Stromal cell of bone marrow (primary cell): ENCODE data around the gene STAB1.
A peak's percentile ranks its signal among the peaks of the same experiment; 100 is the strongest.
"Not testable (repeated sequence)": the region's sequence is repeated elsewhere in the genome, so short reads cannot be mapped to it uniquely, and the experiment has no call there.

Experiments used
- DNase-seq: peaks from one replicate; pipeline ENCODE4 v3.0.0-alpha.2; 2012; ENCODE audit warnings: low read depth

STAB1 gene

DNA sequence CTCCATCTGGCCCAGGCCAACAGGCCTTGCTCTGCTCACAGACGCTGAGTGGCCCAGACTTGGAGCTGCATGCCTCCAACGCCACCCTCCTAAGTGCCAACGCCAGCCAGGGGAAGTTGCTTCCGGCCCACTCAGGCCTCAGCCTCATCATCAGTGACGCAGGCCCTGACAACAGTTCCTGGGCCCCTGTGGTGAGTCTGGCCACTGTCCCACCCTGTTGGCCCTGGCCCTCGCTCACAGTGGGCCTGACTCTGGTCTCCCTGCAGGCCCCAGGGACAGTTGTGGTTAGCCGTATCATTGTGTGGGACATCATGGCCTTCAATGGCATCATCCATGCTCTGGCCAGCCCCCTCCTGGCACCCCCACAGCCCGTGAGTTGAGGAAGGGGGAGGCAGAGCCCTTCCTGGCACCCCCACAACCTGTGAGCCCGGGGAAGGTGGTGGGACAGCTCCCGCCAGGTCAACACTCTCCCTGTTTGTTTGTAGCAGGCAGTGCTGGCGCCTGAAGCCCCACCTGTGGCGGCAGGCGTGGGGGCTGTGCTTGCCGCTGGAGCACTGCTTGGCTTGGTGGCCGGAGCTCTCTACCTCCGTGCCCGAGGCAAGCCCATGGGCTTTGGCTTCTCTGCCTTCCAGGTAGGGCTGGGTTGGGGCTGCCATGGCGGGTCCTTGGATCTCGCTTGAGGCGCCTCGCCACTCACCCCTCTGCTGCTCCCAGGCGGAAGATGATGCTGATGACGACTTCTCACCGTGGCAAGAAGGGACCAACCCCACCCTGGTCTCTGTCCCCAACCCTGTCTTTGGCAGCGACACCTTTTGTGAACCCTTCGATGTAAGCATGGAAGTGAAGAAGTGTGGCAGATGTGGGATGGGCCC lies 28.5 kb downstream of the STAB1 start:
- no peak for DNase-seq

DNA sequence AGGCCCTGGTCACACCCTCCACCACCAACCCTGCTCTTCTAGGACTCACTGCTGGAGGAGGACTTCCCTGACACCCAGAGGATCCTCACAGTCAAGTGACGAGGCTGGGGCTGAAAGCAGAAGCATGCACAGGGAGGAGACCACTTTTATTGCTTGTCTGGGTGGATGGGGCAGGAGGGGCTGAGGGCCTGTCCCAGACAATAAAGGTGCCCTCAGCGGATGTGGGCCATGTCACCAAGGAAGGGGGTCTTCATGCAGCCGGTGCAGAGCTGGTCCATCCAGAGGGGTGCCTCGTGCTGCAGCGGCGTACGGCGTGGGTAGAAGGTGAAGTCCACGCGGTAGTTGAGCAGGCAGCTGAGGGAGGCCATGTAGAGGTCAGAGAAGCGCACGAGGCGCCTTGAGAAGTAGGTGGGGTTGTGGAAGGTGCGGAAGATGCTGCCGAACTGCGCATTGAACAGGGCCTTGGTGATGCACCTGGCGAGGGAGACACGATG lies 29.2 kb downstream of the STAB1 start:
- no peak for DNase-seq

DNA sequence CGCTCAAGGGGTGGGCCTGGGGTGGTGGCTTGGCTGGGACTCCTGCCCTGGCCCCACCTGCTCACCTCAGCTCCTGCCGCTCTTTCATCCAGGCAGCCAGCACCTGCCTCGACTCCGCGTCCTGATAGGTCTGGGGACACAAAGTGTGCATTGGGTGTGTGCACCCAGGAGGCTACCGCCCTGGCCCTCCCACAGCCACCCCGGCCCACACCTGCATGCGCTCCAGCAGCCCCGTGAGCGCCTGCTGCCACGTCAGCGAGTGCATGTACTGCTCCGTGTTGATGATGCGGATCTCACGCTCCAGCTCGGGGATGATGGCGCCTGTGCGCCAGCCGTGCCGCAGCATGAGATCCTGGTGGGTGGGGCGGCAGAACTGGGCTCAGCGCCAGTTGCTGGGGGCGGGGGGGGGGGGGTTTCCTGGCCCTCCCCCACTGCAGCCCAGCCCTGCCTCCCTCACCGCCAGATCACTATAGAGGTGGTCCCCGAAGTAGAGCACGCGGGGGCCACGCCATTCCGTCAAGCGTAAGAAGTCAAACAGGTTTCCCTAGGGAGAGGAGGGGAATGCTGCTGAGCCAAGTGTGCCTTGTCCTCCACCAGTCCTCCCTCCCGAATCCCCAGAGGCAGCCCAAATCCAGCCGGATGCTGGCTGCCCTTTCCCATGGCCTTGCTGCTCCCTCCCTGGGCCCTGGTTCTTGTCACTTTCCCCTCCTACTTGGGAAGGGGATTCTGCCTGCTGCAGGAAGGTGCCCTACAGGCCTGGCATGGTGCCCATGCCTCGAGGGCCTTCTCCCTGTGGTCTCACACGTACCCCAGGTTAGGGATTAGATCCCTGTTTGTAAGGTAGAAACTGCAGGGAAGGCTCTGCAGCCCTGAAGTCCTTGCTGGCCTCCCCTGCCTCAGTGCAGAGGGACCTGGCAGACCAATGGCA lies 29.9 kb downstream of the STAB1 start:
- no peak for DNase-seq

DNA sequence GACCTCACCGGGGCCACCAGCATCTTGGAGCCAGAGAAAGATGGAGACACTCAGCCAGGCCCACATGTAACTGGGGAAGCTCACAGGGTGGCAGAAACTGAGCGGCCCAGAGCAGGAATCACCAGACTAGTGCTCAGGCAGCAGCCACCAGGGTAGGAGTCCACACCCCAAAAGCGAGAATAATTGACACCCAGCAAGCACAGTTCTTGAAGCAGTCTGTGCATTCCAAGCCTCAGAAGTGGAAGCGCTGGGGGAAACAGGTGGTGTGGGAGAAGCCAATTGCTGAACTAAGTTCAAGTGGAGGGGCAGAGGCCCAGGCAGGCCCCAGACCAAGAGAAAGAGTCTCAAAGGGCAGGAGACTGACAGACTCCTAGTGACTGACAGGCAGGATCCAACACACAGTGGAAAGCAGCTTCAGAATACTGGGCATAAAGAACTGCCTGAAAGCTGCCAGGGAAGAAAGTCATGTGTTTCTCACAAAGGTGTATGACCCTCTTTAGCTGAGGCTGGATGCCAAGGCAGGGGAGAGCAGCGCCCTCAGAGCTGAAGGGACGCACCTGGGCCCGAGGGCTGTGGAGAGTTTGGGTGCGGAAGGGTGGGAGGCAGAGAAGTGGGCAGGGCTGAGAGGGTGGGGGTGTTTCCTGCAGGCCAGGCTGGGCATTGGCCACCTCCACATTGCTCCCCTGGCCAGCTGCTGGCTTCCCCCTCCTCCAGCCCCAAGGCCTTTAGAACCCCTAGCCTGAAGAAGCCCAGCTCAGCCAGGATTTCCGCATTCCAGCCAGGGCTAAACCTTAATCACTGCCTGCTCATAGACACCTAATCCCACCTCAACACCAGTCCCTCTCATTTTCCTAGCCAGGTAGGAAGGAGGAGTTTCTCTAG lies 30.8 kb downstream of the STAB1 start:
- no peak for DNase-seq

DNA sequence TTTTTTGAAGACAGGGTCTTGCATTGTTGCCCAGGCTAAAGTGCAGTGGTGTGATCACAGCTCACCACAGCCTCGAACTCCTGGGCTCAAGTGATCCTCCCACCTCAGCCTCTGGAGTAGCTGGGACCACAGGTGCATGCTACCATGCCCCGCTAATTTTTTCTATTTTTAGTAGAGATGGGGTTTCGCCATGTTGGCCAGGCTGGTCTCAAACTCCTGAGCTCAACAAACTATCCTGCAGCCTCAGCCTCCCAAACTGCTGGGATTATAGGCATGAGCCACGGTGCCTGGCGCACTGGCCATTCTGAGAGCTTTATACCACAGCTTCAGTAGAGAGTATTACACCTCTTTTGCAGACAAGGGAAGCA lies 31.5 kb downstream of the STAB1 start:
- not testable (repeated sequence) for DNase-seq

DNA sequence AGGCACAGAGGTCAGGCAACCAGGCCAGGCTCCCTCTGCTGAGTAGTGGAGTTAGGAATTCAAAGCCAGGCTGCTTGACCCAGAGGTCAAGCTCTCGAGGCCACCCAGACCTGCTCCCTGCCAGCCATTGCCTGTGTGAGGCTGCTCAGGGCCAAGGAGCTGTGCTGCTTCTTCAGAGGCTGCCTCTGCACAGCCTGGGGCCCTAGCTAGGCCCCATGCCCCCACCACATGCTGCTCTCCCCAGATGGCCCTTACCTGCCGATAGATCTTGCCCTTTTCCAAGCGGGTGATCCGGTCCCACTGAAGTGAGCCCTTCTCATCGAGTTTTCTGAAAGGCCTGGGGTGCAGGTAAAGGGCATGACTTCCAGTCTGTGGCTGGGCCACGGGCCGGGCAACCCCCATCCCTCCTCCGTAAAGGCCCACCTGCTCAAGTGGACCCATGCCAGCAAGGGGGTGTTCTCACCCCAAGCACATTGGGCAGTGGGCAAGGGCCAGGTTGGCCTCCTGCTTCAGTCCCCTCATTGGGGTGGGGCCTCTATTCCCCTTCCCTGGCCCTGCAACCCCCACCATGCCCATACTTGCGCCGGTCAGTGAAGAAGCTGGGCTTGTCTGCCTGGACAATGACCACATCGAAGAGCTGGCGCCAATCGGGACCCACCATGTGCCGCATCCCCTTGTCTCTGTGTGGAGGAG lies 32.0 kb downstream of the STAB1 start:
- DNase-seq: no peak

DNA sequence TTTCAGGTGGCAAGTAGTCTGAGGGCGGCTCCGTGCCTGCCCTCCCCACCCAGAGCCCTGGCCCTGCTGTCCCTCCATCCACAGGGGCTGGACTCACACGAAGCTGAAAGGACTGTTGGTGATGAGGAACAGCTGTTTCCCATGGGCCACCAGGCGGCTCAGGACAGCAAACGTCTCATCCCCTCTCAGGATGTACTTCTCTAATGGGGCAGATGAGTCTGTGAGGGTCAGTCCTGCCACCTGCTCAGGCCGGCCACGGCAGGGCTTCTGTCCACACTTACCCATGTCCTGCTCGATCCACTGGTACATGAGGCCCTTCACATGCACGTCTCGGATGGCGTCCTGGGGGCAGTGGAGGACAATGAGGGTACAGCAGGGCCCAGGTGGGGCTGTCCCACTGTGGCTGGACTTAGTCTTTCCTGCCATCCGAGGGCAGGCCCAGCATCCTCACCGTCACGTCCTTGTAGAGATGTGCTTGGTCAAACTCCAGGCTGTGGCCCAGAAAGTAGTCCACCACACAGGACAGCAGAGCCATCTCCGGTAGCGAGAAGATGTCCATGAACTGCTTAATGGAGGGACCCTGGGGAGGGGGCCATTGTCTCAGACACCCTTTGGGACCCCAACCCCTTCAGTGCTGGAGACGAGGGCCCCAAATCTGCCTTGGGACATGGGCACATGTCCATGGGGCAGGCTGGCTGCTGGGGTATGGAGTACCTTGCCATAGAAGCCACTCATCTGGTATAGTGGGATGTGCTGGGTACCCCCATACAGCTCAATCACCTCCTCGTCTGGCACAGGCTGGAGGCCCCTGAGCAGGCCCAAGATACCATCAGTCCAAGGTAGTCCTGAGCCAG lies 32.8 kb downstream of the STAB1 start:
- DNase-seq: no peak

DNA sequence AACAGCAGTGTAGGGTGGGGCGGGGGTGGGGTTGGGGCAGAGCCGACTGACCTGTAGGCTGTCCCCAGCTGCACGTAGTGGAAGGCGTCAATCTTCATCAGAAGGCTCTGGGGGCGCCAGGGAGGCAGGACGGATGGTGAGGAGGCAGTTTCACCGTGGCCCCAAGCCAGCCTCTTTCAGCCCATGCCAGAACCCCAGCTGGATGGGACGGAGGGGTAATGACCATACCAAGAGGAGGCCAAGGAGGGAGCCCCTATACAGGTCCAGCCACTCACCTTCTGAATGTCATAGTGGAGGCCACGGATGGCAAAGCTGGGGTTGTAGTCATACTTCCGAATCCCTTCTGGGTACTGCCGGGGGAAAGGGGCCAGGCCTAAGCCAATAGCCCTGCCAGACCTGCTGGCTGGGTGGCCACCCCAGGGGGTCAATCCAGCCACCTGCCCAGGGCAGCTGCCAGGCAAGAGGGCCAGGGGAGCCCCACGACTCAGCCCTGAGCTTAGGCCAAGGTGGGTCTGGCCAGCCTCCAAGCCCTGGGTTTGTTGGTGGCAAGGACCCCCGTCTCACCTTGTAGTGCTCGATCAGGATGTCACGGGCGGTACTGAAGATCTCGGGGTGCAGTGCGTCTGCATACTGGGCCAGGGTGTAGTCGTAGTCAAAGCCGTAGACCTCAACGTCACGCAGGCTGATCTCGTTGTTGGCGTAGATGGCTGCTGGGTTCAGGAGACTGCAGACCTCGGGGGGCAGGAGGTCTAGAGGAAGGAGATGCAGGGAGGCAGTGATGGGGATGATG lies 33.6 kb downstream of the STAB1 start:
- DNase-seq: no peak

DNA sequence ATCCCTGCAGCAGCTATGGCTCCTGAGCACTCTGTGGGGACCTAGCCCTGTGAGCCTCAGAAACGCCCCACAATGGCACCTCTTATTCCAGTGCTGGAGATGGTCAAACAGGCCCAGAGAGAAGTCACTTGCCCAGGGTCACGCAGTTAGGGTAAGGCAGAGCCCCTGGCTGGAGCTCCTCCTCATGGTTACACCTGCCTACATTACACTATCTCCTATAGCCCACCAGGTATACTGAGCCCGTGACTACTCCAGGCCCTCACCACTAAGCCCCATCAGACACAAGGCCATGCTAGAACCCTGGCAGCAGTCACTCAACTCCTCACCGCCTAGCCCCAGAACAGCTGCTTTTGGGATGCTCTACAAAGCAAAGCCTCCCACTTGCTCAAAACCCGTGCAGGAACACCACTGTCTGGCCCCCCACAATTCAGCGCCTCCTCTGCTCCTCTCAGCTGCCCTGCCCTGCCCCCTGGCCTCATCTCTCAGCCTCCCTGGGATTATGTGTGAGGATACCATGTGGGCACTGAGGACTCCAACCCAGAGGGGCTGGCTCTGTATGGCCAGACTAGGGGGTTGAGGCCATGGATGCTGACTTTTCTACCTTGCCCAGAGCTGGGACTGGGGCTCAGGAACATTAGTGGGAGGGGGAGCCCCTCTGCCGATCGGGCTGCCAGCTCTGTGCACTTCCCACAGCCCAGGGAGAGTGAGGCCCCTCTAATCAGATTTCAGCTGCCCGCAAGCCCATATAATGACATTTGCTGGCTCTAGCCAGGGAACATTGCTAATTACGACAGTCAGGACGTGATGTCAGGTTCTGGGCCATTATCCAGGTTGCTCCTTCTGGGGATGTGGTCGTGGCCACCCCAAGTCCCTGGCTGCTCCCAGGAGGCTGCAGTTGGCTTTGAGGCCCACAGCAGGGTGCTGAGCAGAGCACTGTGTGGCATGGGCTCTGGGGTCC lies 34.5 kb downstream of the STAB1 start:
- no peak for DNase-seq

DNA sequence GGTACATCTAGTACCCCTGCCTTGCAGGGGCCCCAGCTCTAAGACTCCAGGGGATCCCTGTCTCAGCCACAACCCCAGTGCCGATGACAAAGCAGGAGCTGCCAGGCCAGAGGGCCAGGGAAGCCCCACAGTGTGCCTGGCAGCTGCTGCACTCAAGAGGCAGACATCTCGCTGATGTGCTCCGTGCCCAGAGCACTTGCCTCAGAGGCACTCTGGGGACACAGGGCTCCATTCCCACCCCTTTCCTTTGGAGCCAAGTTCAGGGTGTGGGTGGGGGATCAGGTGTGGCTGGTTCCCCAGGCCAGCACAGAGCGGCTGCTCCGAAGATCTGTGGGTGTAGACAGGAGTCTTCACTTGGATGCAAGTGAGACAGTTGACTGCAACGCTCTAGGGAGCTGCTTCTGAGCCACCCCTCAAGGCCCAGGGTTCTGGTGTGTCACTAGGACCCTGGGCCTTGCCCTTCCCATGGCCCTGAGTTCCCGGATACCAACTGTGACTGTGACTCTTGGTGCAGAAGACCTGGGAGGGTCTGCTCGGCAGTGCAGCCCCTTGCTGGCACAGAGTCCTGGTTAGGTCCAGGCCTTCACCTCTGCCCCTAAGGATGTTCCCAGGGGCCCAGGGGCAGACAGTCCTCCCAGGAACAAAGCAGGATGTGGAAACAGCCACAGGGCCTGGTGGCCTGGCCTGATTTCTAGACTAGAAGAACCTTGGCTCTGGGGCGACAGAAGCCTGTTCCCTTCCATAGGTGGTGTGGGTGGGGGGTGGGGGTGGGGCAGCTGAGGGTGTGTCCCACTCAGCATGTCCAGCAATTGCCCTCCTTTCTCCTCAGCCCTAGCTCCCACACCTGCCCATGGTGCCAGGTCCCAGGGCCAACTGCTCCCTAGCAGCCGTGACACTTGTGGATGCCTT lies 36.0 kb downstream of the STAB1 start:
- DNase-seq: no peak

DNA sequence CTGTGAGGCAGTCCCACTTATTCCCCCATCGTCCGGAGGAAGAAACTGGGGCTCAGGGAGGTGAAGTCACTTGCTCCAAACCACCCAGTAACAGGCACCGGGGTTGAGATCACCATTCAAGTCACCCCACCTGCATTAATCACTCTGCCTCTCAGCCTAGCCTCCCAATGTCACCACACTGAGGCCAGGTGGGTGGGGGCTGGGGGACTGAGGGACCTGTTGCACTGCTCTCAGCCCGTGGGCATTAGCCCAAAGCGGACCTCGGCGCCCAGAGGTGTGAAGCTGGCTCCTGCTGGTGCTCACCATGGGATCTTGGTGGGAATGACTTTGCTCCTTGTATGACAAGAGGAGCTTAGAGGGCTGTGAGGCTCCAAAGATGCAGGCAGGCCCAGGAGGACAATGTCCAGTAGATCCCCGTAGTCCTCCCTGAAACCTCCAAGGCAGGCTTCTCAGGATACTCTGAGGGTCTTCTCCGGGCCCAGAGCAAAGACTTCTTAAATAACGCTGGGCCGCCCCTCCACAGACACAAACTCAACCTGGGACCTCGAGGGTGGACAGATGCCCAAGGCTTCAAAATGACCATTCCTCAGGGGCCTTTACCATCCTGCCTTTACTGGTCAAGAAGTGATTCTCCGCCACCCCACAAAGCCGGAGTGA lies 36.9 kb downstream of the STAB1 start:
- DNase-seq: no peak

DNA sequence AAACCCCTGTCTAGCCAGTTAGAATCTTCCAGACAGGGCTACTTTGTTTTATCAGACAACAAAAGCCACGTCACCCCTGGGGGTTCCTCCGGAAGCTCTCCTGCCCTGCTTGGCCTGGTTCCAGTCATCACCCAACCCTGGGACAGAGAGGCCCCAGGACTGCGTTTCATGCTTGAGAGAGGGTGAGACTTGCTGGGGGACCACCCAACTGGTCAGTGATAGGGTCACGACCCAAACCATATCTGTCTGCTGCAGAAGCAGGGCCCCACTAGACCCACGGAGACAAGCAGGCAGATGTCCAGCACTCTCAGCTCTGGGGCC lies 37.3 kb downstream of the STAB1 start:
- no peak for DNase-seq

DNA sequence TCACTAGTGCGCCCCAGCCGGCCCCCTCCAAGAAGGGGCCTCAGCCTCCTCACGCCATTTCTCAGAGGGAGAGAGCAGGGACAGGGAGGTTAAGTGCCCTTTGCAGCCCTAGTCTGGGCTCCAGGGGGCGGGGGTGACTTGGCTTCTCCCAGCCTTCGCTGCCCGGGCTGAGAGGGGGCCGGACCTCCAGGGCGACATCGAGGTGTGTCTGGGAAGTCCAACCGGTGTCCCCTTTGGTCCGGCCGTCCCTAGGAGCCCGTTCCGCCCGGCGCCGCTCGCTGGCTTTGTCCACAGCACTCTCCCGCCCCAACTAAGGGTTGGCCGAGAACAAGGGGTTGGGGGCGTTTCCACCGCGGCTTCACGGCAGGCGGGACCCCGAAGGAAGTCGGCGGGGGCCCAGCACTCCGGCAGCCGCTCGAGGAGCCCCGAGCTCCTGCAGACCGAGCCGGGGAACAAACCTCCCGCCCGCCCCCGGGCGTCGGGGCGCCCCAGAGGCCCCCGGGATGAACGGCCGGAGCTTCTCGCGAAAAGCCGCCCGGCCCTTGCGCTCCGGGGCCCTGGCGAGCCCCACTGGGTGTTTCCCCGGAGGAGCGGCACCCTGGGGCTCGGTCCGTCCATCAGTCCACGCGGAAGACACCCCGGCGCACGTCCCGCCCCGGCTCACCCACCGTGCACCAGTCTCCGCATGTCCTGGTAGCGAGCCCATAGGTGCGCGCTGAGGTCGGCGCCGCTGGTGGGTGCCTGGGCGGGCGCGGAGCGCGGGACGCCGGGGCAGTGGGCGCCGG lies 37.9 kb downstream of the STAB1 start:
- no peak for DNase-seq

DNA sequence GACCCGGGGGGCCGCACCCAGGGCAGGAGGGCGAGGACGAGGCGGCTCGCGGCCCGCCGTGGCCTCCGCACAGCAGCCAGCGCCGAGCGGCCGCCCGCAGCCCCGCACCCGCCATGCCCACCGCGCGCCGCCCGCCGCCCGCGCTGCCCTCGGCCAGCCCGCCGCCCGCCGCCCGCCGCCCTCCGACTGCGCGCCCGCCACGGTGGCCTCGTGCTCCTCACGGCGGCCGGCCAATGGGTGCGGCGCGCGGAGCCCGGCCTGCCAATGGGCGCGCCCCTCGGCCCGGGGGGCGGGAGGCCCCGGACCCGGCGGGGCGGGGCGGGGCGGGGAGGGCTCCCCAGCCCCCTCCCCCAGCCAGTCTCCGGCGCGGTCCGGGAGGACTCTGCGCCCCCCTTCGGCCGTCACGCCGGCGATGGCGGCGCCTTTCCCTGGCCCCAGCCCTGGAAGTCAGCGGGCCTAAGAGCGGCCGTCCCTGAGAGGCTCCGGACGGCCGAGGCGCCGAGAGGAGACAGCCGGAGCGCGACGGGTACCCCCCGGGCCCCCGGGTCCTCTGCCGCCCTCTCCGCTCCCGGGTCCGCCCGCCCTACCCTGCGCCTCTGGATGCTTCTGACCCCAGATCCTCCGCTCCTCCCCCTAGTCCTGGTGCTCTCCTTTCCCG lies 38.6 kb downstream of the STAB1 start, which contains the start of gene NT5DC2:
NT5DC2 (minus strand) TSS at position 235 of the 658 bp plus-strand sequence; CDS start at position 115, 120 bp downstream.
- DNase-seq: peak; percentile 54
